H9 (cell line): ENCODE measurements around the gene N4BP2L1. TPM values are rescaled to one million over a fixed set of nuclear protein-coding genes. Genes with fewer than 3 reads are reported as not detected.

ENCODE experiments used
- total RNA-seq: library from RNA; stranded (reverse); gene quantifications from 2 replicates; pipeline ENCODE4 v1.2.1, GENCODE V29; 2021

N4BP2L1 gene
- total RNA-seq, 1 experiment from 2014 or later, result 1.5 TPM

Other genes starting within 250 kb of the N4BP2L1 start
- gene ZAR1L, start 112.8 kb downstream of the N4BP2L1 start, total RNA-seq, result 0.20 TPM in 1 of 2 replicates, not detected in the other
- 16.8 and 17.0 TPM in 2 replicates for gene BRCA2, start 112.6 kb downstream of the N4BP2L1 start, total RNA-seq
- 58.0 and 61.4 TPM in 2 replicates for gene N4BP2L2, start 110.7 kb upstream of the N4BP2L1 start, total RNA-seq
- gene PDS5B, start 158.3 kb upstream of the N4BP2L1 start, total RNA-seq, result 50.0 and 50.9 TPM in 2 replicates